ENCODE results near the gene ZBTB9.

The ZBTB9 gene

DNA sequence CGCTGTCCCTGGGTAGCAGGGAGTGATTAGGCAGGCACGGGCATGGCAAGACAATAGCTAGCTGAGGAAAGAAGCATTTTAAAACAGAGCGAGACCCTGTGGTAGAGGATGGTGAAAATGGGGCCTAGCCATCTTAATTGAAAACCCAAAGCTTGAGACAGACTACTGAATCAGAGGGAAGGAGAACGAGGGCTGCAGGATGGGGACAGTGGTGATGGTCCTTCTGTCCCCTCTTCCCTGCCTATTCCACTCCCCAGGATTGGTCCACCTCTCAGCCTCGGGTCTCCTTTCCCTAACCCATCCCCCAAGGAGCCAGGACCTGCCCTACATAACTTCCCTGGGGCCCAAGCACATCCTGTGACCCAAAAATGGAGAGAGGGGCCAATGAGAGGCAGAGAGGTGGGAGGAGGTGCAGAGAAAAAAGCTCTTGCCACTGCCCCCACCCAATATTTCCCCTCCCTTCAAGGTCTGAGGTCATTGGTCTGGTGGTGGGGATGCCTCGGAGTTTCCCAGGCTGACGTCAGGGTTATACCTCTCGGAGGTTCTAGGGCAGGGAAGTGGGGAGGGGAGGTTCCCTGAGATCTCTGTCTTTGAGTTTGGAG is 35.6 kb upstream of the ZBTB9 start:
- no peak for DNase-seq

DNA sequence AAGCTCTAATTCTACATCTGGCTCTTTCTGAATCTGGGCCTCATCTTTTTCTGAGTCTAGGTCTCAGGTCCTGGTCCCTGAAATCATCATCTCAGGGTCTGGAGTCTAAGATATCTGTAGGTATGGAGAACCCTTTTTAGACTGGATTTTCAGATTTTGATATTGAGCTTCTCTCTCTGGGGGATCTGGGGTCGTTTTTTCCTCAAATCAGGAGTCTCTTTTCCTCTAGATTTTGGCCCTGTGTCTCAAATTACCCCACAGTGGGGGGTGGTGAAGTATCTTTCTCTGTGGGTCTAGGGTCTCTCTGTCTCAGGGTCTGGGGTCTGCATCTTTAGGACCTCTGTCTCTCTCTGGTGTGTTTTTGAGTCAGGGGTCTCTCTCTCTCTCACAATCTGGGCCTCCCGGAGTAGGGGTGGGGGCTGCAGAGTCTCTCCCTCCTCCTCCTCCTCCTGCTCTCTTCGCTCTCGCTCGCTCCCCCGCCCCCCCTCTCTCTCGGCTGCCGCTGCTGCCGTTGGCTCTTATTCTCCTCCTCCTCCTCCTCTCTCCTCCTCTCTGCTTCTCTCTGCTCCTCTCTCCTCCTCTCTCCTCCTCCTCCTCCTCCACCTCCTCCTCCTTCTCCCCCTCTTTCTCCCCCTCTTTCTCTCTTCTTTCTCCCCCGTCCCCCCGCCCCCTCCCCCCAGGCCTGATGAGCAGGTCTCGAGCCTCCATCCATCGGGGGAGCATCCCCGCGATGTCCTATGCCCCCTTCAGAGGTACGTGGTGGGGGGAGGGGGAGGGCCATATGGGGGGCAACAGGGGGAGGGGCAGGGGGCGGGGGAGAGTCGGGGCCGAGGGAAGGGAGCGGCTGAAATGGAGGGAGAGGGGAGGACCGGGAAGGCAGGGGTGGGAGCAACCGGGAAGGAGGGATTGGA is 34.5 kb upstream of the ZBTB9 start, which contains the start of gene SYNGAP1:
TSS of gene SYNGAP1 (plus strand) at position 486 of the 911 bp plus-strand sequence. CDS start at position 686, 200 bp downstream.
- peak; percentile 35 for DNase-seq

DNA sequence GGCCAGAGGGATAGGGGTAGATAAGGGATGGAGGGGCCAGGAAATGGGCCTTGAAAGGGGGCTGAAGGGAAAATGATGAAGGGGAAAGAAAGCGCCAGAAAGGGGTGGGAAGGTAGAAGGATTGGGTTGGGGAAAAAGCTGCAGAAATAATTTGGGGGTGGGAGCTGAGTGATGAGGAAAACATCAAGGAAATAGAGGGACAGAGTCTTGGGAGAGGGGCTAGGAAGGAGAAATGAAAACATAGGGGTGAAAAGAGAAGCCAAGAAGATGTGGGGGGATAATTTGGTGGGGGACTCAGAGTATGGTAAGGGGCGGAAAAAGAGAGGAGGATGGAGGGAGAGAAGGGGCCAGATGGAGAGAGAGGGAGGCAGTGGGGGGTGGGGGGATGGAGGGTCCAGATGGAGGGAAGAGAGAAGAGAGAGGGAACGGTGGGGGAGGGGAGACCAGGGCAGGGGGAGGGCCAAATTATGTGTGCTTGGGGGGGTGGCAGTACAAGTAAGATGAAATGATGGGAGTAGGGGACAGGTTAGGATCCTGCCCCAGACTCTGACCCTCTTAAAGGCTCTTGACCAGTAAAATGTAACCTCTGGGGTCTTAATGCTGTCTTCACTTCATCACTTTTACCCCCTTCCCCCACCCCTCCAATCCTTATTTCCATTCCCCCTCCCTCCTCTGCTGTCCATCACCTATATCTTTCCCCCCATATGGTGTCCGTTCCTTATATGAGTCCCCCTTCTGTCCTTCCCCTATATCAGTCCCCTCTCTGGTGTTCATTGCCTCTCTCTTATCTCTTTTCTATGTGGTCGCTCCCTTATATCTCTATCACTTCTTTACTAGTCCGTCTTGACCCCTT is 33.7 kb upstream of the ZBTB9 start:
- no peak for DNase-seq

DNA sequence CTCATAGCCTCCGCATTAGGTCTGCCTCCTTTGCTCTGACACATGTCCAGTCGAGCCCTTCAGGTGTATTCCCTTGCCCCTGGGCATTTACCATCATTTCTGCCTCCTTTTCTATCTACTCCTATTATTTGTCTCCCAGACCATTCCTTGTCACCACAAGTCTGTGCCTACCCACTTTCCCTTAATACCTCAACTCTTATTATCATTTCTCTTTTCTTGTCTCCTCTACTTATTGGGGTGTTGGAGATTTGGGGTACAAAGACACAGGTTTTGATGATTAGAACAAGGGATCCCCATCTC is 33.1 kb upstream of the ZBTB9 start:
- no peak for DNase-seq

DNA sequence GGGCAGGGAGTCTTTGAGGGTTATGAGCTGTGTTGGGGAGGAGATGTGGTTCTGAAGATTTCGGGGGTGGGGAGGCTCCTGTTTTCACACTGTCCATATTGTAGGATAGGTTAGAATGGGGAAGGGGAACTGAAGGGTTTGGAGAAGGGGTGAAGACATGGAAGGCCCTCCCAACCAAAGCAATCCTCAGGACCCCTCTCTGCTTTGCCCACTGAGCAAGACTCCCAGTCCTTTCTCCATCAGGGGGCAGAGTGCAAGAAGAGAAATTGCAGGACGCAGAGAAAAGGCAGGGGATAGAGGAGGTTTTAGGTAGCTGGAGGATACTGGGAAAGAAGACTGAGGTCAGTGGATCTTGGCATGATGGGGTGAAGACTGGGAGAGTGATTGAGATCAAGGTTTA is 30.6 kb upstream of the ZBTB9 start:
- no peak for DNase-seq

DNA sequence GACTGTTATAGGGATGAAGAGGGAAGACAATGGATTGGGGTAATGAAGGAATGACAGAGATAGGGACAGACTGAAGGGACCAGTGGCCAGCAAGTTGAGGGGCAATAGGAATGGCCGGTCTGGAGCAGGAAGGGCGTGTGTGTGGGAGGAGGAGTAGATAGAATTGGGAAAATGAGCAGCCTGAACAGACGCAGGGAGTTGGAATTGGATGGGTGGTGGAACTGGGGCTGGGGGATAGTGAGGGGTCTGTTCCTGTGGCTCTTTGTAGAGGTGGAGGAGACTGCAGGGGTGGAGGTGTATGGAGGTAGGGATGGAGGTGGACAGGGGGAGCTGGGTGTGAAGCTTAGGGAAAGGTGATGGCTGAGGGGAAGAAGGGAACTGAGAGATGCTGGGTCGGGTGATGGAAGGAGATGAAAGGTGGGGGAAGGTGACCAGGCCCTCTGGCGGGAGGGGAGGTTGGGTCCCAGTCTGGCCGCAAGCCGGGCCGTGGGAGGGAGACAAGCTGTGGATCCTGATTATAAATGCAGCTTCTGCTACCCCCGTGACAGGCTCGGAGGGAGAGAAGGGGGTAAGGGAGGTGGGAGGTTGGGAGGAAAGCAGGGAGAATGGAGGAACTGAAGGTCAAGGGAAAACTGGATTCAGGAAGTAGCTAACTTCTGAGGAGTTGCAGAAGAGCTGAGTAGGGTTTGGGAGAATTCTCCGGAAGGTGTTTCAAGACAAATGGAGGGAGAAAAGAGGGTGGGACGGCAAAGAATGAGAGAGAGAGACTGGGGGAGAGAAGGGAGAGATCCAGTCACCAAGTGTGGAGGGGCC is 29.3 kb upstream of the ZBTB9 start:
- no peak for DNase-seq

DNA sequence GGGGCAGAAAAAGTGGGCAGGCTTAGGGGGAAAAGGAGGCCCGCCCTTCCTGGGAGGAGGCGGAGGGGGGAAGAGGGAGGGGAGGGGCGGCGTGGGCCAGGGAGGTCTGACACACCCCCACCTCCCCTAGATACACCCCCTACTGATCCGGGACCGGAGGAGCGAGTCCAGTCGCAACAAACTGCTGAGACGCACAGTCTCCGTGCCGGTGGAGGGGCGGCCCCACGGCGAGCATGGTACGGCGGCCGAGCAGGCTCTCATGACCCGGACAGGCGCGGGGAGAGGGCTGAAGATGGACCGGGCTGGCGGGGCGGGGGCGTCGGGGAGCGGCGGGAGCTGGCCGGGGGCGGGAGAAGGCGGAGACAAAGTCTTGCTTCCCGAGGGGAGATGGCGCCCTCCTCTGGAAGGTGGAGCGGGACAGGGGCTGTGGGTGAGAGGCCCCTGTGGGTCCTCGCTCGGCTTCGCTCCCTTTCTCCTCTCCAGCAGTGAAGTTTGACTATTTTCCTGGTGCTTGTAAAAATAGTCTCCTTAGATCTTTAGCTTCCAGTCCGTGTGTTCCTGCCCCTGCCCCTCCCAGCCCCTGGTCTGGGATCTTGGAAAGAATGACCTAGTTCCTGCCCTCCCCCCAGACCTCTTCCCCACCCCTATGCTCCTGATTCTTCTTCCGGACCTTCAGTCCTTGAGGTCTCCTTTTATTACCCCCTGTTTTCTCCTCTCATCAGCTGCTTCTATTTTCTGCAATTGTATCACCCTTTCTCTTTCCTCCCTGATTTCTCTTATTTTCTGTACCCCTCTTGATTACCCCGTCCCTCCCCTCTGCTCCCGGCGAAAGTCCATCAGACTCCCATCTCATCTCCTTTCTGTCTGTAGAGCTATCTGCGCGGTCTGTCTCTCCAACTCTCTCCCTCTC is 28.5 kb upstream of the ZBTB9 start:
- DNase-seq: peak; percentile 69

DNA sequence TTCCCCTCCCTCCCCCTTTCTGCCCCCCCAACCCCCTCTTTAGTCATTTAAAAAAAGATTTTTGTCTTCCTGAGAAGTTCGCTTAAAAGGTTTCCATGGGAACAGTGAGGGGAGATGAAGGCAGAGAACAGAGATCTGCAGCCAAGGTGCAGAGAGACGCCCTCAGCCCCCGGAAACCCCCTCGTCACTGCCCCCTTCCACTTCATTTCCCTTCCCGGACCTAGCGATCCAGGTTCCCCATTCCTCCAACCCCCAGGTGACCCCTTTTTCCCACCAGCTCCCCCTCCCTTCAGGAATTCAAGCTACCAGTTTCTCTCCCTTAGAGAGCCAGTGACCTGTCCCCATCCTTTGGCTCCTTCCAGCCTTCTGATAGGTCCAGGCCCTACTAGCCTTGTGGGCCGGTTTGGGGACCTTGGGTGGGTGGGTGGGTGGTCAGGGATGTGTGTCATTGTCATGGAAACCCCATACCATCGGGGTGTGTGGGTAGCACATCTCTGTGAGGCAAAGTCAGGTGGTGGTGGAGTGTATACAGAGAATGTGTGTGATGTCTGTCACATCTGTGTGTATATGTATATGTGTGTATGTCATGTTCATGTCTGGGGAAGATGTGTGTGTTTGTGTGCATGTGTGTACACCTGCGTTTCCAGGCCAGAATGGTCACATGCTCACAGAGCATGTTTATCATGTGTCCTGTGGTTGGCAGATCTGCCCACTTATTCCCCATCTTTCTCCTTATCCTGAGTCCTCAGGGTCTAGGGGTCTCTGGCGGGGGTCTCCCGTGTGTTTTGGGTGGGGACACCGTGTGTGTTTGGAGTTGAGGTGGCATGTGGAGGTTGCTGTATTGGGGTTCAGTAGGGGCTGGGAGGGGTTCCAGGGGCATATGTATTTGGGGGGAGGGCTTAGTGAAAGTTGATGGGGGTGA is 27.5 kb upstream of the ZBTB9 start:
- DNase-seq: no peak

DNA sequence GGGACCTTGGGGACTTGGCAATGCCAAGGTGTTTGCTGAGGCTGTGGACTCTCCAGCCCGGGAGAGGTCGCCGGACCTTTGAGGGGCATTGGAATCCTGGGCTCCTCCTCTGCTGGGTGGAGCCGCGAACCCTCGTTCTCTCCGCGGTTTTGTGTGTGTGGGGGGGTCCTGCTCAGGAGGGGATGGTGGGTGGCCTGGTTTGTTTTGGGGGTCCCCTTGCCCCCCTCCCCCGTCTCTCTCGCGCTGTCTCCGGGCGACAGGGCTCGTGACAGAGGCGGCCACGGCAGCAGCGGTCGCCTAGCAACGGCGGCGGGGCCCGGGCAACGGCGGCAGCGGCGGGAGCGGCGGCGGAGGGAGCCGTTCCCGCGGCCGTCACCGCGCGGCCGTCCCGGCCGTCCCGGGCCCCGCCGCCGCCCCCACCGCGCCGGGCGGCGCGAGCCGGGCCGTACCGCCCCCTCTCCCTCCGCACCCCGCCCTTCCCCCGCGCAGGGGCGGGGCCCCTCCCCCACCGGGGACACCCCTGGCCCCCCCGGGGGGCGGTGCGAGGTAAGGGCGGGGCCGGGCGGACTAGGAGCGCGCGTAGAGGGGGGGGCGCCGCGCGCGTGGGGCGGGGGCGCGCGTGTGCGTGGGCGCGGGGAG is 26.7 kb upstream of the ZBTB9 start:
- no peak for DNase-seq

DNA sequence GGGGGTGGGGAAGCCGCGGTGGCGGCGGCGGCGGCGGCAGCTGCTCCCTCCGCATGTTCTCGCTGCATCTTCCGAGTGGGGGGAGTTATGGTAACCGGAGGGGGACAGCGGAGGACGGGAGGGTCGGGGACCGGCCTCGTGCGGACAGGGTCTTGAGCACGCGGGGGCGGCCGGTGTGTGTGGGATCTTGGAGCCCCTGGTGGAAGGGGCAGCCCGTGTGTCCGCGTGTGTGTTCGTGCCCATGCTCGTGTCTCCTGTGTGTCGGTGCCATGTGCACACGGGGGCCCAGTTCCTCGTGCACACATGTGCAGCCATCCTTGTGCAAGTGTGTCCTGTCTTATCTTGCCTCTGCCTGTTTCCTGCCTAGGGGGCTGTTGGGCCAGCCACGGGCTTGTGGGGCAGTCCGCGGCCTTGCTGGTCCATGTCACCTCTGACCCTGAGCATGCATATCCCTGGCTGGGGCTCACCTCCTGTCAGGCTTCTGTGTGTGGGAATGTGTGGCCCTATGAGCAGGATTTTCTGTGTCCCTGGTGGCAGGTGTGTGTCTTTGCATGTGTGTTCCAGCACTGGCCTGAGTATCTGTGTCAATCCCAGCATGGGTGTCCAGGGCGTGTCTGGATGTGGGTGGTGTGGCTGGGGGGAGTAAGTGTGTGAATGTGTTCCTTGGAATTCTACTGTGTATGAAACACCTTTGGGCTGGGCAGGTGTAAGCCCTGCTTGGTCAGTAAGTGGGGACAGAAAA is 26.0 kb upstream of the ZBTB9 start:
- DNase-seq: no peak

DNA sequence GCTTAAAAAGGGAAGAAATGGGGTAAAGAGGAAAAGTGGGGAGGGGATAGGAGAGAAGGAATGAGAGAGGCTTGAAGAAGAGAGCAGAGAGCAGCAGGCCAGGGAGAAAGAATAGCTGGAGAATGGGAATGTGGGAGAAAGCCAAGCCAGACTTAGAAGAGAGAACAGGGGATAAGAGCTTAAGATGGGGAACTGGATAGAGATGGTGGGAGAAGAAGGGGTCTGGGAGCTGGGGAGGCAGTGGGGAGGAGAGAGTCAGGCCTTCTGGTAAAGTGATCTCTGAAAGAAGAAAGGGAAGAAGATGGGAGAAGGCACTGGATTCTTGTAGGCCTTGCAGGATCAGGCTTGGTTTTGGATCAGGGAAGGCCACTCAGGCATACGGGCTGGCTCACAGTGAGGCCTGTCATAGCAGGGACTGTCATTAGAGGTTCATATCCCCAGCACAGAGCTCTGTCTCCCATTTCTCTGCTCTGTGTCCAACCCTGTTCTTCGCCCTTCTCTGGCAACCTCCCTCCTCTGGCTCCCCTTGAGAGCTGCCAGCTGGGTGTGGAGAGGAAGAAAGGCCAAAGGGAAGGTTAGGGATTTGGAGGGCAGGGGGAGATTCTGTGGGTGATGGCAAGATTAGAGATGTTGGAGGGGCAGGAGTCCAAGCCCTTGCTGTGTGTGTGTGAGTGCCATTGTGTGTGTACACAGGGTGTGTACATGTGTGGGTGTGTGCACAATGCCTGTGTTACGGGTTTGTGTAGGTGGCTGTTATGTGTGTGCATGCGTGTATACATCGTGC is 25.2 kb upstream of the ZBTB9 start:
- DNase-seq: no peak

DNA sequence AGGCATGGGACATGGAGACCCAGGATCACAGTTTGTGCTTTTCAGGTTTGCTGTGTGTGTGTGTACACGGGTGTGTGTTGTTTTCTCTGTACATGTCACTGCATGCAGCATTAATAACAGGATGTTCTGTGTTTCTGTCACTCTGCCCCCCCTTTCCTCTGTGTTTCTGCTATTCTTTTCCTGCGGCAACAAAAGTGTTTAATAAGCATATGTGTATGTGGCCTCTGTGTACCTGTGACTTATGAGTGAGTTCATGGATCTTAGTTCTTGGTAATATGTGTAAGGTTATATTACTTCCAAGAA is 24.7 kb upstream of the ZBTB9 start:
- DNase-seq: no peak

DNA sequence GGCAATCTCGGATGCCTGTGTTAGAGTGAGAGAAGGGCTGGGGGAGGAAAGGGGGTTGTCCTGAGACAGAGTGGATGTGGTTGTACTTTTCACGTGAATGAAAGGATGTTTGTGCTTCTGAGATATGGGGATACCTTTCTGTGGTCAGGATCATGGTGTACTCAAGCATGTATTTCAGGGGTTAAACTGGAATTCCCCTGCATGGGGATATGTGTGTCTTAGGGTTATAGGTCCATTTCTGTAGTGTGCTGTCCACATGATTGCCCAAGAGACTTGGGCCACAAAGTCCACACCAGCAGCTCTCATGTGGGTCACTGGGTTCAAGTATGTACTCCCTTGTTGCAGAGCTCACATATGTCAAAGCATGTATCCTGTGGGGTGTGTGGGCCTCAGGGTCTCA is 24.0 kb upstream of the ZBTB9 start:
- DNase-seq: no peak

DNA sequence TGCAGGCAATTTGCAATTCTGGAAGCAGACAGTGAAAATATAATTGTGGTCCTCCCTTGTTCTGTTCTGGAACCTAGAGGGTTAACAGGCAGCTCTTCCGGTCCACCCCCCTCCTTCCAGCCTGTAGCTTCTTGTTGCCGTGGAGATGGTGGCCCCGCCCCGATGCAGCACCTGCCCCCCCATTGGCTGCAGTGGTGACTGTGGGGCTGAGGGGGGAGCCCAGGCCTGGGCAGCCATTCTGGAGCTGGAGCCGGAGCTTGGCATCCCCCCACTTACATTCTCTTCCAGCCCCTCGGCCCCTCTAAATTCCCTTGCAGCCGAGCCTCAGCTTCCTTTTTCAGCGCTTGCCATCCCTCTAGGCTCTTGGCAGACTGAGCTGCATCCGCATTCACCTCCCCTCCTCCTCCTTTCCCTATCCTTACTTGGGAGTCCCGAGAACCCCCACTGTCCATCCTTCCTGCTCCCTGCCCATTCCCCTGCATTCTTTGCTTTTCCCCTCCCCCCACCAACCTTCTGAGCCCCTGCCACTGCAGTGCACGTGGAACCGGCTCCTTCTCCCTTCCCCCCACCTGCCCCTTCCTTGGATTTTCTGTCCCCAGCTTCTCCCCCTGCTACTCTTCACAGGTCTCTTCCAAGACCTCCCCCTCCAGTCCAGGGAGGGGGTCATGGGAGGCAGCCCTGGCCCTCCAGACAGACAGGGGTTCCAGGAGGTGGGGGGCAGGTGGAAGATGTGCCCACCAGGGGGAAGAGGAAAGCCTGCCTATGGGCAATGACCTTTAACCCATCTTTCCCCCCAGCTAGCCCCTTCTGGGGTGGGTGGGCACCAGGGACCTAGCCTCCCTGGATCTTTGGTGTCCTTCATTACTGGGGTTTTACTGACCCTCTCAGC is 23.1 kb upstream of the ZBTB9 start:
- no peak for DNase-seq

DNA sequence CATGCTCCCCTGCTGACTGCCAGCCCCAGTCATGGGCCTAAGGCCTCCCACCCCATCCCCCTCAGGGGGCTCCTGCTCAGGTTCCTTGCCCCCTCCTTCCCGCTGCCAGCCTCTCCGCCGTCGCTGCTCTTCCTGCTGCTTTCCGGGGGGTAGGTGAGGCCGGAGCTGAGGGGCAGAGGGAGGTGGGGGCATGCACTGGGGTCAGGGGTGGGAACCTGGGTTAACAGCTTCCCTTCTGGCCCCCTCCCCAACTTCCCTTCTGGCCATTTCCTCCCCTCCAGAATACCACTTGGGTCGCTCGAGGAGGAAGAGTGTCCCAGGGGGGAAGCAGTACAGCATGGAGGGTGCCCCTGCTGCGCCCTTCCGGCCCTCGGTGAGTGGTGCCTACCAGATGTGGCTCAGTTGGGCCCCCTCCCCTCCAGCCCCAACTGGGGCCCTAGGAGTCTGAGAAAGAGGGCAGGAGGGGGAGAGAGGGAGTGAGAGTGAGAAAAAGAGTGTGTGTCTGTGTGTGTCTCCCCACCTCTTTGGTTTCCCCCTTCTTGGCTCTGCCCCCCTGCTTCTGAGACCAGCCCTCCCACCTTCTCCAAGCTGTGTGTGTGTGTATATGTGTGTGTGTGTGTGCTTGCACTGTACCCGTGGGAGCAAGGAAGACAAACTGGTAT is 22.4 kb upstream of the ZBTB9 start:
- no peak for DNase-seq

DNA sequence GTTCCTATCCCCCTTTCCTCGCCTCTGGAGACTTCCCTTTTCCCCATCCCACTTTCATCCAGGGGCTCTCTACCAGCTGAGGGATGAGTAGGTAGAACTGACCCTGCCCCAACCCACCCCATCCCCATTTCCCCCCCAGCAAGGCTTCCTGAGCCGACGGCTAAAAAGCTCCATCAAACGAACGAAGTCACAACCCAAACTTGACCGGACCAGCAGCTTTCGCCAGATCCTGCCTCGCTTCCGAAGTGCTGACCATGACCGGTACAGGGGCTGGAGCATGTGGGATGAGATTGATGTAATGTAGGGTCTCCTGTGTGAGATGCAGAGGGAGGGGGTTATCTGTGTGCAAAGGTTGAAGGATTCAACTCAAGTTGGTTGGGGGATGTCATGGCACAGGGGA is 21.8 kb upstream of the ZBTB9 start:
- DNase-seq: no peak

DNA sequence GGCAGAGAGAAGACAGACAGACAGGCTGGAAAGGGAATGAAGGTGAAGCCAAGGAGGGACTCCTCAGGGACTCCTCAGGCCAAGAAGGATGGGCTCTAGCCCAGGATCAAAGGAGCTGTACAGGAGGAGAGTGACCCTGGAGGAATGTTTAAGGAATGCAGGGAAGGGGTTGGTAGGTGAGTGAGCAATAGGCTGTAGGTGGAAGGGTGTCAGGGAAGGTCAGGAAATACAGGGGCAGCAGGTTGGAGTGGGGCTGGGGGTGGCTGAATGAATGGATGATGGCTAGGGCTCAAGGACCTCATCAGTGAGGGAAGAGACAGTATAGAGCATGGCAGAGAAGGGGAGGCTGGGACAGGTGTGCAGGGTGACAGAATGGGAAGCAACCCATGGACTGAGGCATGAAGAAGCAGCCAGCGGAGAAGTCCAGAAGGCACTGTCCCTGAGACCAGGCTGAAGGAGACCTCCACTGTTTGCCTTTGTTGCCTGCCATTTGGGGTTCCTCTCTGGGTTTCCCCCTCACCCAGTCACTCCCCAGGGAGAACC is 21.3 kb upstream of the ZBTB9 start:
- DNase-seq: no peak

All from amniotic stem cell (primary cell).